HepG2 (cell line): Measurements from ENCODE around the gene KRT7. TPM values are rescaled to one million over a fixed set of nuclear protein-coding genes. Genes with fewer than 3 reads are reported as not detected.

ENCODE experiments used
- ATAC-seq: fragments of 200-7000 bp; cut with Tn5 transposase; 3 replicates; pipeline ENCODE4 v1.9.1; 2020; ENCODE audit warnings: mild to moderate bottlenecking, moderate library complexity
- BruUV-seq: library from RNA; stranded (reverse); fragments of 400-500 nt; replicated peaks from 2 replicates; lab custom pipeline; 2021; lab: Mats Ljungman, UMichigan
- CTCF ChIA-PET: fragments of 300-600 bp; formaldehyde crosslinking; extraction: SDS; loops from one replicate; lab custom pipeline; 2021; ENCODE audit warnings: low total read pairs, inconsistent platforms, low intra/inter-chr PET ratio; lab: Yijun Ruan, JAX
- POLR2A ChIA-PET: fragments of 350-600 bp; sonication (Branson Sonifier 250); formaldehyde crosslinking; loops from one replicate; lab custom pipeline; 2020; ENCODE audit warnings: antibody characterized with exemption, inconsistent platforms; lab: Yijun Ruan, JAX
- DNase-seq: peaks from one replicate; pipeline ENCODE4 v3.0.0-alpha.2; 2015; ENCODE audit warnings: low spot score
- FAIRE-seq: peaks from 3 replicates; lab custom pipeline; 2011; peaks lifted over from hg19 to GRCh38; lab: Jason Lieb, UNC
- H2AFZ ChIP-seq: one replicate; pipeline ENCODE4 v1.6.1; 2011; ENCODE audit warnings: low read length, inconsistent platforms
- H3K27ac ChIP-seq: fragments of 300-600 bp; 3 replicates; pipeline ENCODE4 v1.8.0; 2011; ENCODE audit warnings: mixed run types, mild to moderate bottlenecking, mixed read lengths, low read length, inconsistent platforms; ENCODE audit not compliant: insufficient read depth; ENCODE audit errors: extremely low read length
- H3K27me3 ChIP-seq, 2 experiments: fragments of 200-600 bp in 1 of 2; 2 replicates in 1 of 2; 3 replicates in 1 of 2; pipeline versions ENCODE4 v1.6.0 to v1.8.0; 2011; ENCODE audit warnings: low read length in 2 of 2, mild to moderate bottlenecking in 2 of 2, moderate library complexity in 2 of 2, inconsistent platforms in 1 of 2; ENCODE audit not compliant: insufficient read depth in 2 of 2, control insufficient read depth in 1 of 2
- H3K36me3 ChIP-seq, 2 experiments: fragments of 200-600 bp in 1 of 2; replicated peaks in 1 of 2; 2 replicates in 1 of 2; 3 replicates in 1 of 2; pipeline versions ENCODE4 v1.5.1 to v1.8.0; 2011; ENCODE audit warnings: low read length in 2 of 2, inconsistent platforms in 1 of 2; ENCODE audit not compliant: insufficient read depth in 2 of 2, control insufficient read depth in 1 of 2
- H3K4me1 ChIP-seq: 2 replicates; pipeline ENCODE4 v1.5.1; 2012; ENCODE audit warnings: low read length, inconsistent platforms; ENCODE audit not compliant: insufficient read depth
- H3K4me2 ChIP-seq: 2 replicates; pipeline ENCODE4 v1.6.0; 2011; ENCODE audit warnings: low read depth, low read length, inconsistent platforms
- H3K4me3 ChIP-seq, 3 experiments: fragments of 200-600 bp in 1 of 3; sonication (generic), shearing (Covaris generic) in 1 of 3; replicated peaks in 1 of 3; 2 replicates each; pipeline ENCODE4 v1.5.1; 2011 to 2016; ENCODE audit warnings: low read length in 3 of 3, inconsistent platforms in 2 of 3, low read depth in 2 of 3, mild to moderate bottlenecking in 2 of 3, control low read depth in 1 of 3, mixed read lengths in 1 of 3; ENCODE audit not compliant: insufficient read depth in 1 of 3
- H3K79me2 ChIP-seq: one replicate; pipeline ENCODE4 v1.6.1; 2011; ENCODE audit warnings: low read length, inconsistent platforms; ENCODE audit not compliant: insufficient read depth
- H3K9ac ChIP-seq: 2 replicates; pipeline ENCODE4 v1.6.0; 2011; ENCODE audit warnings: mild to moderate bottlenecking, low read depth, low read length, inconsistent platforms; ENCODE audit not compliant: insufficient read depth
- H3K9me3 ChIP-seq: 2 replicates; pipeline ENCODE4 v1.5.1; 2012; ENCODE audit warnings: mild to moderate bottlenecking, low read length
- H4K20me1 ChIP-seq: 2 replicates; pipeline ENCODE4 v1.6.0; 2011; ENCODE audit warnings: inconsistent platforms, mild to moderate bottlenecking, low read length, moderate library complexity; ENCODE audit not compliant: insufficient read depth
- CEBPB ChIP-seq: IDR thresholded peaks from 2 replicates; pipeline ENCODE4 v1.6.1; 2011; ENCODE audit warnings: low read depth, low read length, improper control_type of control experiment, borderline replicate concordance
- CSRNP1 ChIP-seq: sonication (generic); formaldehyde crosslinking; IDR thresholded peaks from 2 replicates; pipeline ENCODE4 v1.8.1; 2023; ENCODE audit warnings: mild to moderate bottlenecking, missing genetic modification reagents
- GZF1 ChIP-seq: sonication (generic); formaldehyde crosslinking; IDR thresholded peaks from 2 replicates; pipeline ENCODE4 v1.5.1; 2020; ENCODE audit warnings: mild to moderate bottlenecking, missing genetic modification reagents
- HMG20B ChIP-seq: conservative IDR thresholded peaks from 2 replicates; pipeline ENCODE4 v1.6.1; 2016; ENCODE audit warnings: missing genetic modification reagents, missing compliant biosample characterization
- HOXA7 ChIP-seq: sonication (generic); formaldehyde crosslinking; IDR thresholded peaks from 2 replicates; pipeline ENCODE4 v1.8.1; 2022; ENCODE audit warnings: mild to moderate bottlenecking, missing genetic modification reagents, moderate library complexity
- IRX3 ChIP-seq: sonication (generic); formaldehyde crosslinking; IDR thresholded peaks from 2 replicates; pipeline ENCODE4 v1.8.1; 2023; ENCODE audit warnings: mild to moderate bottlenecking, low read depth, missing genetic modification reagents, borderline replicate concordance
- NFE2L2 ChIP-seq: fragments of 150-350 bp; IDR thresholded peaks from 2 replicates; pipeline ENCODE4 v1.6.1; 2014; ENCODE audit warnings: low read length
- RAD51 ChIP-seq: fragments of 450-650 bp; IDR thresholded peaks from 2 replicates; pipeline ENCODE4 v1.6.1; 2016; ENCODE audit warnings: borderline replicate concordance
- ZNF484 ChIP-seq: sonication (generic); formaldehyde crosslinking; IDR thresholded peaks from 2 replicates; pipeline ENCODE4 v1.5.1; 2020; ENCODE audit warnings: mild to moderate bottlenecking, low read depth, missing genetic modification reagents, borderline replicate concordance
- ZNF496 ChIP-seq: sonication (generic); formaldehyde crosslinking; IDR thresholded peaks from 2 replicates; pipeline ENCODE4 v1.8.1; 2023; ENCODE audit warnings: mild to moderate bottlenecking, moderate library complexity, missing genetic modification reagents; ENCODE audit not compliant: insufficient replicate concordance
- ZNF512B ChIP-seq: sonication (generic); formaldehyde crosslinking; IDR thresholded peaks from 2 replicates; pipeline ENCODE4 v1.5.1; 2020; ENCODE audit warnings: missing genetic modification reagents, mild to moderate bottlenecking, borderline replicate concordance
- ZNF768 ChIP-seq: sonication (generic); formaldehyde crosslinking; IDR thresholded peaks from 2 replicates; pipeline ENCODE4 v1.4.0; 2020; ENCODE audit warnings: missing genetic modification reagents
- WGBS: methylation state at CpG from one replicate; pipeline ENCODE4 v1.1.6; 2017; ENCODE audit warnings: low lambda C conversion rate; 5-methylcytosine and 5-hydroxymethylcytosine counted together
- in situ Hi-C: cut with HindIII; loops from 2 replicates; pipeline ENCODE4 v1.10.0; 2017; ENCODE audit warnings: low pct_unique_long_range_greater_than_20kb; ENCODE audit not compliant: extremely low pct_ligation_motif_present
- intact Hi-C: fragments of 100-400 bp; cut with micrococcal nuclease; formaldehyde crosslinking; loops from one replicate; pipeline ENCODE4 v1.10.0; 2022; ENCODE audit not compliant: unreplicated experiment
- polyA plus RNA-seq, 8 experiments: library from polyadenylated mRNA; depleted of rRNA in 3 of 8; stranded (reverse) in 7 of 8; unstranded in 1 of 8; fragments of >200 nt; fragmentation: Illumina TruSeq in 4 of 8; extraction: Trizol in 4 of 8; gene quantifications; 2 replicates each; pipeline versions ENCODE4 v1.2.1 to v1.2.3, GENCODE V29; 2011 to 2016; ENCODE audit warnings: low read depth in 4 of 8, missing spikeins in 1 of 8, mixed read lengths in 1 of 8; ENCODE audit not compliant: insufficient read depth in 1 of 8
- total RNA-seq, 5 experiments: library from RNA; depleted of rRNA; stranded (reverse); fragments of >200 nt; fragmentation: Illumina TruSeq; extraction: Trizol; gene quantifications; 2 replicates each; pipeline ENCODE4 v1.2.3, GENCODE V29; 2016; ENCODE audit warnings: low read depth in 1 of 5
- TF ChIP-seq, protein P1 (sequence below): sonication (generic); formaldehyde crosslinking; IDR thresholded peaks from 2 replicates; pipeline ENCODE4 v1.4.0; 2020; ENCODE audit warnings: missing genetic modification reagents

Gene KRT7
- total and polyA plus RNA-seq, 2 of the 13 experiments (the other 11 are each of a cell fraction or from before 2014, with no cell fraction given) = 0.83 TPM; not detected in 1

DNA sequence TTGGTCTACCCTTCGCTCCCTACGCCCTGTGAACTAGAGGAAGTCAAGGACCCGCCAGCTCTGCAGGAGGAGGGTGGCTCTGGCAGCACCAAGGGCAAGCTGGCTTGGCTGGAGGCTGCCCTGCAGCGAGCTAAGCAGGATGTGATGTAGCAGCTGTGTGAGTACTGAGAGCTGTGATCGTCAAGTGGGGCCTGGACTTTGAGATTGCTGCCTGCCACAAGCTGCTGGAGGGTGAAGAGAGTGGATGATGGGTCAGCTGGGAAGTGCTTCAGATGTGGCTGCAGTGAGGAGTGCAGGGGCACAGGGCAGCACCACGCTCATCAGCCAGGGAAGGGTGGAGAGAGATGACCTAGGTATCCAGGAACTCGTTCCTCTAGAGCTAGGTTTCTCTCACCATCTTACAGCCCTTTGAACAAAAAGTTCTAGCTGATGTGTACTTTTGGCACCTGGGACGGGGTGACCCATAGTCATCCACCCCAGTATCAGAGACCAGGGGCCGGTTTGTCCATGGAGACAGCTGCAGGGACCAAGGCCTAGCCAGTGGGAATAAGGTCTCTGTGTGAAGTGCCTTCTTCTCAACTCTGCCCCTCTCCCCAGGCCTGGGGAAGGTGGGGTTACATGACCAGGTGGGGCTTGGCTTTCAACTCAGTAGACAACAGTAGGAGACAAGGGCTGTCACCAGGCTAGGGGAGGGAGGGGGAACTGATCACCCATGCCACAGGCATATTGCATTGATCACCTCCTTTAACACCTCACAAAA, 44.6 kb downstream of the KRT7 start (continued):
- TF ChIP-seq NFE2L2 = no peak
- TF ChIP-seq ZNF496 (CRISPR knock-in tag) = no peak
- TF ChIP-seq, all 625 proteins: peak for 0

GRCh38 chr12:52278575-52279421, 45.8 kb downstream of the KRT7 start:
- FAIRE-seq = no peak
- BruUV-seq = no TSS peak
- TF ChIP-seq ZNF484 = no peak
- TF ChIP-seq RAD51 = no peak
- TF ChIP-seq GZF1 (CRISPR knock-in tag) = no peak
- no peak for TF ChIP-seq HMG20B
- no peak for TF ChIP-seq ZNF512B (CRISPR knock-in tag)
- no peak for TF ChIP-seq CSRNP1 (CRISPR knock-in tag)
- no peak for TF ChIP-seq CEBPB
- TF ChIP-seq HOXA7 (CRISPR knock-in tag) = no peak
- TF ChIP-seq, protein P1, sequence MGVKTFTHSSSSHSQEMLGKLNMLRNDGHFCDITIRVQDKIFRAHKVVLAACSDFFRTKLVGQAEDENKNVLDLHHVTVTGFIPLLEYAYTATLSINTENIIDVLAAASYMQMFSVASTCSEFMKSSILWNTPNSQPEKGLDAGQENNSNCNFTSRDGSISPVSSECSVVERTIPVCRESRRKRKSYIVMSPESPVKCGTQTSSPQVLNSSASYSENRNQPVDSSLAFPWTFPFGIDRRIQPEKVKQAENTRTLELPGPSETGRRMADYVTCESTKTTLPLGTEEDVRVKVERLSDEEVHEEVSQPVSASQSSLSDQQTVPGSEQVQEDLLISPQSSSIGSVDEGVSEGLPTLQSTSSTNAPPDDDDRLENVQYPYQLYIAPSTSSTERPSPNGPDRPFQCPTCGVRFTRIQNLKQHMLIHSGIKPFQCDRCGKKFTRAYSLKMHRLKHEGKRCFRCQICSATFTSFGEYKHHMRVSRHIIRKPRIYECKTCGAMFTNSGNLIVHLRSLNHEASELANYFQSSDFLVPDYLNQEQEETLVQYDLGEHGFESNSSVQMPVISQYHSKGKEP (CRISPR knock-in tag) = no peak
- TF ChIP-seq IRX3 (CRISPR knock-in tag) = no peak
- 0 out of 2 replicates have a peak, but pooled peaks have one; percentile 33 for TF ChIP-seq ZNF768 (CRISPR knock-in tag)

More at GRCh38 chr12:52278575-52279421, 45.8 kb downstream of the KRT7 start:
- peak overlapping the region; percentile 36; the same call in 1 of the 2 replicates for H3K4me2 ChIP-seq
- in situ Hi-C loops (no loop called here), intact Hi-C loops (no loop called here)
- H3K27ac ChIP-seq = no peak overlapping the region
- peaks cover 4 to 34% of the 10 kb centered on the region in 2 experiments; a peak in 2 of 5 replicates for H3K27me3 ChIP-seq
- ChIA-PET POLR2A (no interaction called here), CTCF (interaction anchor here (1.8 kb wide), 1 partner anchor 57 kb away, joined by 4 read pairs; no protein-coding TSS in a partner anchor)
- H2AFZ ChIP-seq = no peak overlapping the region
- H3K36me3 ChIP-seq = no peaks in the 10 kb centered on the region
- no peak overlapping the region for H3K9ac ChIP-seq
- DNase-seq (peak; percentile 21), ATAC-seq (peak; percentile 98)
- WGBS = 29% methylated on average over 16 of the region's 32 CpGs
- no peaks in the 10 kb centered on the region for H3K9me3 ChIP-seq
- H3K4me3 ChIP-seq = no peak overlapping the region; a peak in 1 of 6 replicates
- no peaks in the 10 kb centered on the region for H4K20me1 ChIP-seq
- H3K4me1 ChIP-seq = peaks cover 36% of the 10 kb centered on the region
- H3K79me2 ChIP-seq = no peaks in the 10 kb centered on the region
